Tibial nerve (tissue), 4 donors: ENCODE results near the gene MPPED1.

ENCODE experiments used
- CTCF ChIP-seq, 5 experiments: fragments of 200-600 bp in 3 of 5; fragments of 450-650 bp in 2 of 5; sonication (generic) in 3 of 5; IDR thresholded peaks; one replicate each; pipeline ENCODE4 v1.5.1; 2016 to 2019; ENCODE audit warnings: antibody characterized with exemption in 5 of 5, mild to moderate bottlenecking in 3 of 5, moderate library complexity in 2 of 5
- EP300 ChIP-seq, 2 donors: sonication (generic); formaldehyde crosslinking; IDR thresholded peaks; one replicate each; pipeline ENCODE4 v1.6.1; 2017; ENCODE audit warnings: antibody characterized with exemption in 2 of 2, mild to moderate bottlenecking in 1 of 2

- no peak for TF ChIP-seq CTCF (IDR thresholded peaks at IDR 0.05)
- no peak for TF ChIP-seq EP300 (IDR thresholded peaks at IDR 0.05)
Observed at GRCh38 chr22:43500792-43501785, 89.3 kb downstream of the MPPED1 start.
